Skeletal muscle cell (primary cell): ENCODE data around the gene TEAD1.
"Not testable (repeated sequence)": the region's sequence is repeated elsewhere in the genome, so short reads cannot be mapped to it uniquely, and the experiment has no call there.

Experiments
- DNase-seq: peaks from one replicate; pipeline ENCODE4 v3.0.0-alpha.2; 2010; ENCODE audit warnings: low read depth
- H3K4me3 ChIP-seq: 2 replicates; pipeline ENCODE4 v1.5.1; 2011; ENCODE audit warnings: low read depth, mild to moderate bottlenecking, control low read depth, low read length, moderate library complexity

TEAD1 gene

DNA sequence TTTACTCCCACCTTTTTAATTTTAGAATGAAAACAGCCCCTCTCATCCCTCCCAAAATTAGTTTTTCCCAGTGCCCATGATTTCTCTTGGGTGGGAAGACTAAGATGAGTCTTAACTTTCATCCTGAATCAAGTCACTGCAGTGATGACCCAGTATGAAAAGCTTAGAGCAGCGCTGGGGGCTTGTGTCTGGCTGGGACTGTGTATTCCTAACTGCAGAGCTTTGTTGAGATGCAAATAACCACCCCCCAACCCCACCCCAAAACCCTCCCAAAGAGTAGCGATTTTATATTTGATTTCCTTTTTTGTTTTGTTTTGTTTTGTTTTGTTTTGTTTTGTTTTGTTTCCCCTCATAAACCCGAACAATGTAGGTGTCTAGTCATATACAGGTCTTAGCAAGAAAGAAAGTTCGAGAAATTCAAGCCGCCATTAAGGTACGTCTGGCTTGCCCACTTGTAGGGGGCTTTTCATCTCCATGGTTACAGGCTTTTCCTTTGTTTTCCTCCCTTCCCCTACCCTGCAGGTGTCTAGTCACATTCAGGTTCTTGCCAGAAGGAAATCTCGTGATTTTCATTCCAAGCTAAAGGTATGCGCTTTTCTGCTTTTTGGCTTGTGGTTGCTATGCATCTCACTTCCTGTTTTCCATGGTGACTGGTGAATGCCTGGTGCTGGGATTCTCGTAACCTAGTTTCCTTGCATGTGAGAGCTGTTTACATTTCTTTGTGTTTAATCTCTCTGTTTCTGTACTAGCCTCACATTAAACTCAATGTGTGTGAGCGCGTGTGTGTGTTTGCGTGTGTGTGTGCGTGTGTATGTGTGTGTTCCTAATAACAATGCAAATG lies 190.3 kb downstream of the TEAD1 start:
- DNase-seq: no peak
- no peak overlapping the region for H3K4me3 ChIP-seq

- H3K4me3 ChIP-seq: no peak overlapping the region
- DNase-seq: no peak
Observed at GRCh38 chr11:12865863-12866595, 191.8 kb downstream of the TEAD1 start.

GRCh38 chr11:12867531-12867930 lies 193.3 kb downstream of the TEAD1 start:
- no peak overlapping the region for H3K4me3 ChIP-seq
- DNase-seq: no peak

- DNase-seq: no peak
- H3K4me3 ChIP-seq: no peak overlapping the region
Observed at GRCh38 chr11:12868315-12869073, 194.3 kb downstream of the TEAD1 start.

DNA sequence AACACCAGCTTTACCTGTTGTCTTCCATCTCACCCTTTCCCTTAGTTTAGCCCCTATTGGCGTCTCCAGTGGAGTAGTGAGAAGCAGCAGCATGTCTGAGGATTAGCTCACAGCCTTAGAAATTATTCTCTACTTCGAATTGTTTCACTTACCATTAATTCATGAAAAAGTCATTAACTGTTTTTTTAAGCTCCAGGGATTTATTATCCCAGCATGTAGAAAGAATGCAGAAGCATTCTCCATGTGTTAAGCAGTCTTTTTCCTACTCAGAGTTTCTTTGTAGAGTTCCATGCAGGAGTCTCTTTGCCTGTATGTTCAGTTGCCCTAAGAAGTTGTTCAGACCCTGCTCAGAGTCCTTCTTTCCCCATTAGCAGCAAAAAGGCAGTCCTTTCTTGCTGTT lies 197.0 kb downstream of the TEAD1 start:
- H3K4me3 ChIP-seq: no peak overlapping the region
- DNase-seq: no peak

DNA sequence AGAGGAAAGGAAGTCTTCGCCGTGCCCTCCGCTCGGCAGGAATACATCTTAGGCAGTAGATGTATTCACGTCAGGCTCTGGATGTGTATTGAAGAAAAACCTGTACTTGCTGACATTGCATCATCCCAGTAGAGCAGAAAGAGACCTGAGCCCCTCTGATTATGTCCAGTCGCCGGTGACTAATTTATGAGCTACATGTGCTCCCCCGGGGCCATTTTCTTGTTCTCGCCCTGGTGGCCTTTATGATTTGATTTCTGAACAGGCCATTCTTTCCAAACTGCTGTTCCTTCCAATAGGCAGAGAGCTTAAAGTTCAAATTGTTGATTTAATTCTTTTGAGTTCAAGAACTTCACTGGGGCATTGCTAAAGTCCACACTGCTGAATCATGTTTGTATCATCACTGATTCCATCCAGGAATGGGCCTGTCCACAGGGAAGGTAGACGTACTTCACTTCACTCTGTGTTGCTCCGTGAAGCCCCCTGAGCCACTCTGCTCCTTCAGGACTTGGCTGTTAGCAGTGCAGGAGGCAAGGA lies 197.6 kb downstream of the TEAD1 start:
- no peak overlapping the region for H3K4me3 ChIP-seq
- DNase-seq: no peak

DNA sequence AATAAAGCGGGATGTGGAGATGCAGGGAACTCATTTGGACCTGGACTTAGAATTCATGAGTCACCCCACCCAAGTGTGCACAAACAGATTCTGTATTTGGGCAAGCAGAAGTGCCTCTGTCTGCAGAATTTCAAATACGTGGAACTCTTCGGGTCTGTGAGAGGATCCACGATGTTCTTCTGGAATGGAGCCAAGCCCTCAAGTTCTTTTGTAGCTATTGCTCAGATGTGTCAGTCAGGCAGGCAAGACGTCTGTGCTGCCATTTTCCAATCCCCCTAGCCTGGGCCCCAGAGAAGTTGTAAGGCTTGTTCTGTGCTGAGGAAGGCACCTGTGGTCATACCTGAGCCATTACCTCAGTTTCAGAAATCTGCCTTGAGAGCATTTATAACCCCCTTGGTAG lies 202.1 kb downstream of the TEAD1 start:
- DNase-seq: no peak
- no peak overlapping the region for H3K4me3 ChIP-seq

DNA sequence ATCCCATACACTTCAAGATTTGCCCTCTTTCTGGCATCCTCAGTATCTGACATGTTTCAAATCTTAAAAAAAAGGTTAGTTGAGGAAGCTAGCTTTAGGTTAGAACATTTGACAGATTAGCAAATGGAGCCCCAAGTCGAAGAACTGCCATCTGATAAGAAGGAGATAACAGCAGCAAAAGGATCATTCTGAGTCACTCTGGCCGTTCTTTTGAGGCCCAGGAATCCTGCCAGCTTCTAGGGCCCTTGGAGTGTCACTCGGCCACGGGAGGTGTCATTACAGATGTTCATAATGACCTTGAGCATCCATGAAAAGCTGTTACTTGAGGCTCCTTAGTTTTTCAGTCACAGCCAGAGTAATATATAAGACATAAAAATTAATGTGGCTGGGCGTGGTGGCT lies 202.8 kb downstream of the TEAD1 start:
- H3K4me3 ChIP-seq: no peak overlapping the region
- no peak for DNase-seq

GRCh38 chr11:12877508-12877907 lies 203.3 kb downstream of the TEAD1 start:
- DNase-seq, H3K4me3 ChIP-seq: not testable (repeated sequence)

GRCh38 chr11:12880327-12880726 lies 206.1 kb downstream of the TEAD1 start:
- H3K4me3 ChIP-seq: no peak overlapping the region
- DNase-seq: no peak

DNA sequence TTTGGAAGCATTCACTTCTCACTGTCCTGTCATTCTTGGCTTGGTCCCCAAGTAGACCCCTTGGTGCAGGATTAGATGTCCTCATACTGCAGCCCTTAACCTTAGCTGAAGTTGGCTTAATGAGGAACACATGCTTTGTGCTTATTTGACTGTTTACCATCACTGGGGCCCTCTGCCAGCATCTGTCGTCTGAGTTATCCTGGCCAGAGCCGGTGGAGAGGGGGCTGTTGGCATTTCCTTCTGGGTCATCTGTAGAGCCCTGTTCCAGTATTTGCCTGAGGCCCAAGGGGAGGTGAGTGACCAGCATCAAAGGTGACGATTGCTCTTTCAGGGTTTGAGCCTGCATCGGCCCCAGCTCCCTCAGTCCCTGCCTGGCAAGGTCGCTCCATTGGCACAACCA lies 208.4 kb downstream of the TEAD1 start:
- no peak for DNase-seq
- no peak overlapping the region for H3K4me3 ChIP-seq

GRCh38 chr11:12884751-12885318 lies 210.6 kb downstream of the TEAD1 start:
- no peak for DNase-seq
- H3K4me3 ChIP-seq: no peak overlapping the region

DNA sequence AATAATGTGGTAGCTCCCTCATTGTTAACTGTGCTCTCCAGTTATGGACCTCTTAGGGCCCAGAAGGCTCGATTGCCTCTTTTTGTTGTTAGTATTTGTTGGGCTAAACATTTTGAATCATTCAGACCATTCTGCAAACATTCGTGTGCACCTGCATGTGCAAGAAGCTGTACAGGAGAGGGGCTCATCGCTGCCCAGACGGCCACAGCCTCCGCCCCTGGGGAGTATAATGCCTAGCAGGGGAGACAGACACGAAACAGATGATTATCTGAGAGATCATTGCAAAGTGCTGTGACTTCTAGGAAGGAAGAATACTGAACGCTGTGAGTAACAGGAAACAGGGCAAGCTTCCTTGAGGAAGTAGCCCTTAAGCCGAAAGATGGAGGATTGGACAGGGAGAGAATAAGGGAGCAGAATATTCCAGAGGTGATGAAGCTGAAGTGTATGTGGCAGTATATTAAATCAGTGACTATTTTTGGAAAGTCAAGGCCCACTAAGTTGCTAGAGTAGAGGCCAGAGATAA lies 211.6 kb downstream of the TEAD1 start:
- DNase-seq: no peak
- H3K4me3 ChIP-seq: no peak overlapping the region

DNA sequence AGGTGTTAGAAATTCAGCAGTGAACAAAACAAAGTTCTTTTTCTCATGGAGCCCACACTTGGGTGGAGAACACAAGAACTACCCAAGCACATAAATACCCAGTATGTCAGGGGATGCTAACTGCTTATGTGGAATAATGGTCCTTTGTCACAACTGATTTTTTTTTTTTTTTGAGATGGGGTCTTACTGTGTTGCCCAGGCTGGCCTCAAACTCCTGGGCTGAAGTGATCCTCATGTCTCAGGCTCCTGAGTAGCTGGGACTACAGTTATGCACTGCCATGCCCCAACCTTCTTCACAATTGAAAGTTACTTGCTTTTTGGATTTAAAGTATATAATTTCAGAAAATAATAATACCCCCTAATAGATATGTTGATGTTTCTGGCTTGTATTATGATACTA lies 212.3 kb downstream of the TEAD1 start:
- H3K4me3 ChIP-seq: no peak overlapping the region
- no peak for DNase-seq

GRCh38 chr11:12888525-12889158 lies 214.4 kb downstream of the TEAD1 start:
- peak; percentile 79 for DNase-seq
- no peak overlapping the region for H3K4me3 ChIP-seq

GRCh38 chr11:12889243-12889642 lies 215.0 kb downstream of the TEAD1 start:
- DNase-seq: peak; percentile 66
- H3K4me3 ChIP-seq: no peak overlapping the region

GRCh38 chr11:12890476-12890875 lies 216.3 kb downstream of the TEAD1 start:
- no peak overlapping the region for H3K4me3 ChIP-seq
- DNase-seq: no peak

DNA sequence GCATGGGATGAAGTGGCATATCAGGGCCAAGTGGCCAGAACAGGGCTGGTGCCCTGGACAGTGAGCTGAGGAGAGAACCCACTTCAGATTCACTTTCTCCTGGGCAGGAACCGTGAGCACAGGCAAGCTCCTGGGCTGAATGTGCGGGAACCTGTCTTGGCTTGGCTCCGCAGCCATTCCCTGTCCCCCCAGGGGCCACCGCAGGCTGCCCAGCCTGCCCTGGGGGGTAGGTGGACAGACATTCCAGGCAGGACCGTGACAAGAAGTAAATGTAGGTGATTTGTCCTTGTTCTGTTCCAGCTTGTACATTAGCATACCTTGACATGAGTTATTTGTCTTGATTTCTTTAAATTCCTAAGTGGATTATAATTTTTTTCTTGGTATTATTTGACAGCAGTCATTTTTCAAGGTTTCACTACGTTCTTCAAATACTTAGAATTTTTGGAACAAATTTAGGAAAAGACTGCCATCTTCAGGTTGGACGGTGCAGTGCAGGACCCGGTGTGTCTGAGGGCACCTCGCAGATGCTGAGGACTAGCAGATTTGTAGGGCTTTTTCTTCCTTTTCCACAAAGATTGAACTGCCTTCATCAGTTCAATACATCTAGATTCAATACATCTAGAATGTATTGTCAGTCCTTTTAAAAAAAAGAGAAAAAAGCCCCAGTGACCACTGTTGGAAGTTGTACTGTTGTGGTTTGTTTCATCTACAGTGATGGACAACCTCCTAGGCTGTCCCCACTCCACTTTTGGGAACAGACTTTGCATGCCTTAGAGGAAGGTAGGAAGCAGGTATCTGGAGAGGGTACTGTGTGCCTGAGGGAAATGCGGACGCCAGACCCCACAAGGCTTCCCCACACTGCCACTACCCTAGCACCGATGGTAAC lies 219.8 kb downstream of the TEAD1 start:
- DNase-seq: no peak
- H3K4me3 ChIP-seq: no peak overlapping the region
